Superior temporal gyrus (tissue), 1 donor: ENCODE results near the gene METTL26.
"Not testable (repeated sequence)": the region's sequence is repeated elsewhere in the genome, so short reads cannot be mapped to it uniquely, and the experiment has no call there.

Experiments used
- DNase-seq: peaks from one replicate; pipeline ENCODE4 v3.0.0-alpha.2; 2016; ENCODE audit errors: extremely low spot score

The METTL26 gene

GRCh38 chr16:625117-625976, 10.8 kb downstream of the METTL26 start:
- DNase-seq = no peak

DNA sequence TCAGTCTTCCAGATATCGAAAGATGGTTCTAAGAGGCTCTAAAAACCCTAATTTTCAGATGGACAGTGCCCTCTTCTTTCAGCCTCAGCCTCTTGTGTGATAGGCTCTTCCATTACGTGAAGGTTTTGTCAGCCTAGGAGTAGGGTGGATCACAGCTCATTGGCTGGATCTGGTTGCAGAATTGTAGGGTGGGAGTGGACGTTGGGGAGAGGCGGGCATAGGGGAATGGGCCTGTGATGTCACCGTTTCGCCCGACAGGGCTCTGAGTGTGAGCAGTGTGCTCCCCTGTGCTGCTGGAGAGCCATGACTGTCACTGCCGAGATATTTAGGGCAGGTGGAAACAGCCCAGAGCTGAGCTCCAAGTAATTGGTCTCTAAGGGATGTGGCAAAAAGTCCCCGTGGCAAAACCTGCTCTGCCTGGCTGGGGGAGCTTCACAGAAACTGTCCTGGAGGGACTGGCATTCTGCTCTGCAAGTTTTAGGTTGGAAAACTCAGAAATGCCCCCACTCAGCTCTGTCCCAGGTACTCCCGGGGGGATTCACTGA, 11.5 kb downstream of the METTL26 start:
- peak; percentile 13 for DNase-seq

- DNase-seq = no peak
Measured at GRCh38 chr16:622920-623280, 13.2 kb downstream of the METTL26 start.

DNA sequence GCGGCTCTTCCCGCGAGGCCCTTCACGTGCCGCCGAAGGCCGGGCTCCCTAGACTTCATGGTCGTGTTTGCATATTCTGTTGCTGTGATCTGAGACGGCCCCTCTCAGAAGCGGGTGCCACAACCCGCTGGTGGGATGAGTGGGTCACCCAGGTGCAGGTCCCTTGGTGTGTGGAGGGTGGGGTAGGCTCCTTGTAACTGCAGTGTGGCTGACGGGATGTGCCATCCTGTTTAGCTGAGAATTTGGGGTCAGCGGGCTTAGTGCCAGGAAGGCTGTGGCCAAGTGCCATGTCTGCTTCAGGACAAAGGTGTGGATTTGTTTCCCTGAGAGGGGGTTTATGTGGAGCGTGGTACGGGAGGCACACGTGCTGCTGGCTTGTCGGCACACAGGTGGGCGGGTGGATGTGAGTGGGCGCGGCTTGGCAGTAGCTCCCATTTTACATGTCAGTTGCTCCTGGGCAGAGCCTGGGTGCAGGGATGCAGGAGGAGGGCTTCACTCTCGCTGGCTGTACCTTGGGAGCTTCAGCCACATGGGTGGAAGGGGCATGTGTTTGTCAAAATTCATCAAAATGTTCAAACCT, 14.5 kb downstream of the METTL26 start:
- DNase-seq = peak; percentile 18

- peak; percentile 16 for DNase-seq
Measured at GRCh38 chr16:620700-621525, 15.2 kb downstream of the METTL26 start.

- no peak for DNase-seq
Measured at GRCh38 chr16:619476-620100, 16.5 kb downstream of the METTL26 start.

DNA sequence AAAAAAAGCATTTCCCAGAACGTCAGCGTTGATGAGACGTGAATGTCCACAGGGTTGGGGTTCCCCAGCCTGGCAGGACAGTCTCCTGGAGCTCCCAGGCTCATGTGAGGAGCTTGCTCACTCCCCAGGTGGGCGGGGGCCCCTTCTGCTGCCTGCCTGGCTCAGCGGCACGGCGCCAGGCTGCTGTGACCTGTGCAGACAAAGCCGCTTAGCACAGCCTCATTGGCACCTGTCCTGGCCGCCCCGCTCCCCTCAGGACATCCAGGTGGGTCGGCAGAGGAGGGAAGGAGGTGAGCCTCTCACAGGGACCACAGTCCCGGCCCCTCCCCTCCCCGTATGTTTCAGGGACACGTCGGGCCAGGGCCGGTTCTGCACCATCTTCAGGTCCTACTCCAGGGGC, 18.2 kb downstream of the METTL26 start:
- DNase-seq = no peak

GRCh38 chr16:616733-617586, 19.1 kb downstream of the METTL26 start:
- DNase-seq = no peak

- DNase-seq = no peak
Measured at GRCh38 chr16:615122-615521, 21.0 kb downstream of the METTL26 start.

DNA sequence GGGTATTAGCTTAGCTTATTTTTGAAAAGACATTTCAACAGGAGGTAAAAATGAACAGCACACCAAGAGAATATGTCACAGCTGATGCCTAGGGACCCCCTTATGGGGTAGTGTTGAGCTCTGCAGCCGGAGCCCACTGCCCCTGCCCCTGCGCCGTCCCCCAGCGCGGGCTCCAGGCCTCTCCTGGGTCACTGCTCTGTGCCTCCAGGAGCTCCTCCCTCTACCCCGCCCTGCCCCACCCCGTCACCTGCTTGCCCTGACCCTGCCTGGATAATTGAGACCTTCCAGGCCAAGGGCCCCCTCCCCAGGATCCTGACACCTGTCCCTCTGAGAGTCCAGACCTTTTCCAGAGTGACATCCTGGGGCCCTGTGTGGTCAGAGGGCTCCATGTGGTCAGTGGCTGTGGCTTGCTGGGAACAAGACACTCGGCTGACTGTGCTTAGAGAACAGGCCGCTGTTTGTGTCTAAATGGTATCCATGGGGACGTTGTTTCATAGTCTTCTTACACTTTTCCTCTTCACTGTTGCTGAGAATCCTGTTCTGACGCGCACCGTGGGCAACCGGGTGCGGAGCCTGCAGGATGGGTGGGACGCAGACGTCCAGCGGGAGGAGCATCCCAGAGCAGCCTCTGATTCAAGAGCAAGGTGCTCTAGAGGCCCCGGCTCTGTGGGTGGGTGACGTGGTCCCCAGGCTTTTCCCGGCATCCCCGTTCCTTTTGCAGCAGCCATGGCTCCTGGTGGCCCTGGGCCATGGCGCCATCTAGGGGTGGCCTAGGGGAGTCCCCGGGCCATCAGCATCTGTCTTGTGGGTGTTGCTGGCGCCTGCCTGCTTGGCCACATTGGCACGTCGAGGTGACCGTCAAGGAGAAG, 25.4 kb downstream of the METTL26 start:
- peak; percentile 72 for DNase-seq

GRCh38 chr16:609984-610383, 26.1 kb downstream of the METTL26 start:
- DNase-seq = no peak

DNA sequence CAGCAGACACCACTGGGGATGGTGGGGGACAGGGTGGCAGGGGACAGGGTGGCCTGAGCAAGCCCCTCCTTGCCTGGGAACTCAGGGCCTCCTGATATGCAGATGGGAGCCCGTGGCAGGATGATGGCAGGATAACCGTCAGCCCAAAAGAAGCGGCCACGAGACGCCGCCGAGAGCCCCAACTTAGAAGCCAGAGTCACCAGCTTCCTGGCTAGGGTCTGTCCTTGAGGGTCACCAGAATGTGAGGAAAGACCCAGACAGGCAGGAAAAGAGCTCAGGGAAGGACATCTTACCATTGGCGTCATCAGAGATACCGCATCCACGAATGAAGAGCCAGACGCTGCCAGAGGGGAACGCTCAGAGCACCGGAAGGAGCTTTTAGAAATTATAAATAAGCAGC, 26.8 kb downstream of the METTL26 start:
- DNase-seq = no peak

DNA sequence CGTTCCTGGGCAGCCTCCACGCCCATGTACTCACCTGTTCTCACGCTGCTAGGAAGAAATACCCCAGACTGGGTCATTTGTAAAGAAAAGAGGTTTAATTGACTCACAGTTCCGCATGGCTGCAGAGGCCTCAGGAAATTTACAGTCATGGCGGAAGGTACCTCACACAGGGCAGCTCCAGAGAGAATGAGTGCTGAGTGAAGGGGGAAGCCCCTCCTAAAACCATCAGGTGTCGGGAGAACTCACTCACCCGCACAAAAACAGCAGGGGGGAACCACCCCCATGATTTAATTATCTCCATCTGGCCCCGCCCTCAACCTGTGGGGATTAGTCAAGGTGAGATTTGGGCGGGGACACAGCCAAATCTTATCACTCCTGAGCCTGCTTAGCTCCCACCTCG, 28.1 kb downstream of the METTL26 start:
- DNase-seq = no peak

- no peak for DNase-seq
Measured at GRCh38 chr16:606656-607307, 29.3 kb downstream of the METTL26 start.

DNA sequence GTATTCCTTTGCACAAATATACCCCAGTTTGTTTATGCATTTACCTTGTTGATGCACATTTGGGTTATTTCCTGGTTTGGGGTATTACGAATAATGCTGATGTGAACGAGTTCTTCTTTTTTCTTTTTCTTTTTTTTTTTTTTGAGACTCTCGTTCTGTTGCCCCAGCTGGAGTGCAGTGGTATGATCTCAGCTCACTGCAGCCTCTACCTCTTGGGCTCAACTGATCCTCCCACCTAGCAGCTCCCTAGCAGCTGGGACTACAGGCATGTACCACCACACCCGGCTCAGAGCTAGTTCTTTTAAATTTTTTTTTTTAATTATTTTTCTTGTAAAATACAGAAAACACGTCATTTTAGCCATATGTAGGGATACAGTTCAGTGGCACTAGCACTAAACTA, 32.2 kb downstream of the METTL26 start:
- no peak for DNase-seq

DNA sequence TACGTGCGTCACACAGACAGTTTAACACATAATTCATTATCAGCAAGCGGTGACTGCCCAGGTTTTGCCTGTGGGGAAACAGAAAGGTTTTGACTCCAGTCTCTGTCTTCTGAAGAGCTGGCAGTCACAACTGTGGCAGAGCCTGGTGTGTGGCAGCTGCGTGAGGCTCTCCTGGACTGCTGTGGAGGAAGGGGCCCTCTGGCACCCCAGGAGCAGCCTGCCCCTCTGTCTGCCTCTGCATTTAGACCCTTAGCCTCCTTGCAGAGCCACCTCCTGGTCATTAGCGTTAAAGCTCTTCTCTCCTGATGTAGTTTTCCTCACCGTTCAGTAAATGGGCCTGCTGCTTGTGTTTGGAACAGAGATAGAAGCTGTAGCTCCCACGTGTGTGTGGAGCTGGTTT, 35.3 kb downstream of the METTL26 start:
- no peak for DNase-seq

- DNase-seq = no peak
Measured at GRCh38 chr16:598823-599739, 37.0 kb downstream of the METTL26 start.

DNA sequence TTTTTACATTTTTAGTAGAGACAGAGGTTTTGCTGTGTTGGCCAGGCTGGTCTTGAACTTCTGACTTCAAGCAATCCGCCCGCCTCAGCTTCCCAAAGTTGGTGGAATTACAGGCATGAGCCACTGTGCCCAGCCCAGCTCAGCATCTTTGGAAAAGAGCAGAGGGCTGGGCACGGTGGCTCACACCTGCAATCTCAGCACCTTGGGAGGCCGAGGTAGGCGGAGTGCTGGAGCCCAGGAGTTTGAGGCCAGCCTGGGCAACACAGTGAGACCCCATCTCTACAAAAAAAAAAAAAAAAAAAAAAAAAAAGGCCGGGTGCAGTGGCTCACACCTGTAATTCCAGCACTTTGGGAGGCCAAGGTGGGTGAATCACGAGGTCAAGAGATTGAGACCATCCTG, 38.5 kb downstream of the METTL26 start:
- DNase-seq = not testable (repeated sequence)

DNA sequence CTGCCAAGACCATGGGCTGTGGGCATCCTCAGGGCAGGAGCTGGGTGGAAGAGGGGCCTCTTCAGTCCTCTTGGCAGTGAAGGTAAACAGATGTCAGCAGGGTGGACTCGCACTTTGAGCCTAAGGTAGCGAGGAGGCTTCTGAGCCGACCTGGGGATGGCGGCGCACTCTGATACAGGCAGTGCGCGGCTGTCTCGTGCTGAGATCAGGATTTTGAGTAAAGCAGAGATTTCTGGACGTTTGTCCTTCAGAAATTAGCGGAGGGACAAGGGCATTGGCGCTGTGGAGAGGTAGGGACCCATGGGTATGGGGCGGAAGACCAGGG, 39.4 kb downstream of the METTL26 start:
- DNase-seq = no peak
